HEK293 (cell line): ENCODE data around the gene MXRA5.

Experiments
- CTCF ChIP-seq: fragments of 450-650 bp; formaldehyde crosslinking; IDR thresholded peaks from 2 replicates; pipeline ENCODE4 v1.5.1; 2016; ENCODE audit warnings: missing biosample characterization, missing genetic modification characterization
- PBX3 ChIP-seq: sonication (generic); formaldehyde crosslinking; IDR thresholded peaks from 2 replicates; pipeline ENCODE4 v1.8.1; 2022; ENCODE audit warnings: mild to moderate bottlenecking, moderate library complexity, missing genetic modification reagents
- REST ChIP-seq: fragments of 450-650 bp; formaldehyde crosslinking; IDR thresholded peaks from 2 replicates; pipeline ENCODE4 v1.5.1; 2016; ENCODE audit warnings: missing biosample characterization, missing genetic modification characterization
- YY1 ChIP-seq: fragments of 450-650 bp; formaldehyde crosslinking; IDR thresholded peaks from 2 replicates; pipeline ENCODE4 v1.5.1; 2018; ENCODE audit warnings: missing biosample characterization, missing genetic modification characterization
- ZBTB1 ChIP-seq: fragments of 450-650 bp; formaldehyde crosslinking; IDR thresholded peaks from 2 replicates; pipeline ENCODE4 v1.5.1; 2016; ENCODE audit warnings: missing biosample characterization, missing genetic modification characterization
- ZNF169 ChIP-seq: fragments of 450-650 bp; formaldehyde crosslinking; IDR thresholded peaks from 2 replicates; pipeline ENCODE4 v1.5.1; 2016; ENCODE audit warnings: missing biosample characterization, missing genetic modification characterization
- ZNF488 ChIP-seq: fragments of 450-650 bp; formaldehyde crosslinking; IDR thresholded peaks from 2 replicates; pipeline ENCODE4 v1.5.1; 2016; ENCODE audit warnings: missing biosample characterization, missing genetic modification characterization

- TF ChIP-seq PBX3 (CRISPR knock-in tag) (no peak), ZNF169 (tag by site-specific recombination) (no peak), REST (no peak), CTCF (tag by site-specific recombination) (no peak), YY1 (tag by site-specific recombination) (no peak), ZBTB1 (tag by site-specific recombination) (no peak), ZNF488 (no peak)
These were observed 19.8 kb downstream of the MXRA5 start for GRCh38 chrX:3326681-3327080.
